HCT116 (cell line): ENCODE data around the gene LYRM9. TPM values are rescaled to one million over a fixed set of nuclear protein-coding genes. Genes with fewer than 3 reads are reported as not detected.

Experiments
- ATAC-seq: fragments of 200-7000 bp; cut with Tn5 transposase; 2 replicates; pipeline ENCODE4 v1.9.1; 2020; ENCODE audit warnings: mild to moderate bottlenecking, moderate library complexity
- BruUV-seq: library from RNA; stranded (reverse); fragments of 400-500 nt; replicated peaks from 2 replicates; lab custom pipeline; 2021; lab: Mats Ljungman, UMichigan
- CTCF ChIA-PET: fragments of 300-600 bp; sonication (Branson Sonifier 250); formaldehyde crosslinking; loops from one replicate; lab custom pipeline; 2021; ENCODE audit warnings: antibody characterized with exemption; lab: Charles Lee
- POLR2A ChIA-PET: fragments of 300-600, 350-600 bp; sonication (Branson Sonifier 250); formaldehyde crosslinking; loops from one replicate; lab custom pipeline; 2021; ENCODE audit warnings: antibody characterized with exemption; lab: Charles Lee
- RAD21 ChIA-PET, 2 experiments: fragments of 300-600 bp; sonication (Branson Sonifier 250); formaldehyde crosslinking; loops; one replicate each; lab custom pipeline; 2023; ENCODE audit warnings: low total read pairs in 2 of 2; ENCODE audit not compliant: uncharacterized antibody in 2 of 2, unreplicated experiment in 2 of 2, low non-redundant PET in 1 of 2; lab: Charles Lee
- DNase-seq: peaks from one replicate; pipeline ENCODE4 v3.0.0-alpha.2; 2010; ENCODE audit warnings: low read depth, low spot score
- H2AFZ ChIP-seq: fragments of 200-600 bp; shearing (Covaris generic), sonication (generic); 2 replicates; pipeline ENCODE4 v1.6.1; 2017; ENCODE audit warnings: low read depth, mixed run types, mixed read lengths, antibody characterized with exemption, low read length; ENCODE audit not compliant: poor library complexity, severe bottlenecking
- H3K27ac ChIP-seq: 2 replicates; pipeline ENCODE4 v1.5.1; 2012; ENCODE audit warnings: low read depth, low read length
- H3K27me3 ChIP-seq: fragments of 200-600 bp; sonication (generic); 2 replicates; pipeline ENCODE4 v1.6.1; 2016; ENCODE audit warnings: mixed run types, low read length, mixed read lengths; ENCODE audit not compliant: insufficient read depth
- H3K36me3 ChIP-seq, 2 experiments: fragments of 200-500 bp in 1 of 2; fragments of 200-600 bp in 1 of 2; sonication (Bioruptor generic) in 1 of 2; sonication (generic) in 1 of 2; 2 replicates each; pipeline versions ENCODE4 v1.5.1 to v1.6.1; 2014 to 2016; ENCODE audit warnings: low read length in 2 of 2, inconsistent platforms in 1 of 2, mixed read lengths in 1 of 2, mixed run types in 1 of 2; ENCODE audit not compliant: insufficient read depth in 2 of 2, control insufficient read depth in 1 of 2
- H3K4me1 ChIP-seq, 2 experiments: fragments of 200-600 bp in 1 of 2; sonication (generic) in 1 of 2; 2 replicates each; pipeline versions ENCODE4 v1.5.1 to v1.6.1; 2012 to 2017; ENCODE audit warnings: low read length in 2 of 2, inconsistent platforms in 1 of 2, mild to moderate bottlenecking in 1 of 2, mixed read lengths in 1 of 2, mixed run types in 1 of 2, moderate library complexity in 1 of 2; ENCODE audit not compliant: insufficient read depth in 2 of 2, control insufficient read depth in 1 of 2
- H3K4me2 ChIP-seq: fragments of 200-600 bp; sonication (generic); 2 replicates; pipeline ENCODE4 v1.6.1; 2017; ENCODE audit warnings: mixed run types, low read length, mixed read lengths
- H3K4me3 ChIP-seq, 2 experiments: fragments of 200-600 bp in 1 of 2; sonication (generic) in 1 of 2; replicated peaks in 1 of 2; 2 replicates each; pipeline ENCODE4 v1.5.1; 2011 to 2016; ENCODE audit warnings: low read length in 2 of 2, control low read depth in 1 of 2, low read depth in 1 of 2, mild to moderate bottlenecking in 1 of 2, mixed read lengths in 1 of 2, mixed run types in 1 of 2
- H3K79me2 ChIP-seq: fragments of 200-600 bp; sonication (generic); 2 replicates; pipeline ENCODE4 v1.6.1; 2017; ENCODE audit warnings: mild to moderate bottlenecking, mixed run types, low read length, moderate library complexity, mixed read lengths; ENCODE audit not compliant: insufficient read depth
- H3K9ac ChIP-seq: fragments of 200-600 bp; sonication (generic); 2 replicates; pipeline ENCODE4 v1.6.1; 2016; ENCODE audit warnings: low read length, mixed read lengths
- H3K9me2 ChIP-seq: fragments of 200-600 bp; sonication (generic), shearing (Covaris generic); 2 replicates; pipeline ENCODE4 v1.6.1; 2017; ENCODE audit warnings: mixed run types, mild to moderate bottlenecking, moderate library complexity; ENCODE audit not compliant: insufficient read depth
- H3K9me3 ChIP-seq, 2 experiments: fragments of 200-500 bp in 1 of 2; fragments of 200-600 bp in 1 of 2; sonication (Bioruptor generic) in 1 of 2; sonication (generic) in 1 of 2; 2 replicates each; pipeline ENCODE4 v1.6.1; 2014 to 2017; ENCODE audit warnings: low read length in 2 of 2, mixed read lengths in 2 of 2, inconsistent platforms in 1 of 2, low read depth in 1 of 2, mild to moderate bottlenecking in 1 of 2, mixed run types in 1 of 2, moderate library complexity in 1 of 2; ENCODE audit not compliant: control insufficient read depth in 1 of 2, insufficient read depth in 1 of 2
- H4K20me1 ChIP-seq: fragments of 200-600 bp; sonication (generic), shearing (Covaris generic); 2 replicates; pipeline ENCODE4 v1.6.1; 2017; ENCODE audit warnings: mixed run types, mild to moderate bottlenecking, moderate library complexity; ENCODE audit not compliant: insufficient read depth
- CBX3 ChIP-seq: IDR thresholded peaks from 2 replicates; pipeline ENCODE4 v1.6.1; 2012; ENCODE audit warnings: low read depth
- ELF1 ChIP-seq: IDR thresholded peaks from 2 replicates; pipeline ENCODE4 v1.6.1; 2012; ENCODE audit warnings: low read depth, borderline replicate concordance
- EZH2 ChIP-seq: fragments of 200-600 bp; sonication (generic); IDR thresholded peaks from 2 replicates; pipeline ENCODE4 v1.6.1; 2017; ENCODE audit warnings: antibody characterized with exemption, mixed run types
- EZH2phosphoT487 ChIP-seq: fragments of 200-600 bp; IDR thresholded peaks from 2 replicates; pipeline ENCODE4 v1.6.1; 2018; ENCODE audit warnings: antibody characterized with exemption, borderline replicate concordance
- JUND ChIP-seq: IDR thresholded peaks from 2 replicates; pipeline ENCODE4 v1.6.1; 2012
- MAX ChIP-seq: IDR thresholded peaks from 2 replicates; pipeline ENCODE4 v1.6.1; 2012
- POLR2AphosphoS5 ChIP-seq: IDR thresholded peaks from 2 replicates; pipeline ENCODE4 v1.6.1; 2011; ENCODE audit warnings: mild to moderate bottlenecking, low read depth, low read length, moderate library complexity
- RAD21 ChIP-seq: IDR thresholded peaks from 2 replicates; pipeline ENCODE4 v1.6.1; 2012; ENCODE audit warnings: low read depth, mild to moderate bottlenecking
- SP1 ChIP-seq: IDR thresholded peaks from 2 replicates; pipeline ENCODE4 v1.6.1; 2012; ENCODE audit warnings: low read depth
- YY1 ChIP-seq: IDR thresholded peaks from 2 replicates; pipeline ENCODE4 v1.6.1; 2011; ENCODE audit warnings: low read length, low read depth, moderate library complexity, mild to moderate bottlenecking; ENCODE audit not compliant: insufficient replicate concordance; ENCODE audit errors: extremely low read depth
- ZBTB33 ChIP-seq: IDR thresholded peaks from 2 replicates; pipeline ENCODE4 v1.6.1; 2011; ENCODE audit warnings: mild to moderate bottlenecking, low read length, moderate library complexity; ENCODE audit not compliant: insufficient replicate concordance; ENCODE audit errors: extremely low read depth
- intact Hi-C: fragments of 100-400 bp; cut with micrococcal nuclease; formaldehyde crosslinking; loops from 2 replicates; pipeline ENCODE4 v1.10.0; 2022
- total RNA-seq: library from RNA; stranded (reverse); gene quantifications from one replicate; pipeline ENCODE4 v1.2.1, GENCODE V29; 2021; ENCODE audit not compliant: unreplicated experiment

The LYRM9 gene
- total RNA-seq, 1 experiment from 2014 or later: 4.8 TPM

- ATAC-seq (no peak), DNase-seq (no peak)
- Histone ChIP-seq H3K9me2 (no peaks in the 10 kb centered on the region), H3K4me2 (no peak overlapping the region), H3K9me3 (no peaks in the 10 kb centered on the region), H3K79me2 (no peaks in the 10 kb centered on the region), H3K4me1 (no peaks in the 10 kb centered on the region), H3K9ac (no peak overlapping the region), H4K20me1 (no peaks in the 10 kb centered on the region), H3K36me3 (no peaks in the 10 kb centered on the region), H3K4me3 (no peak overlapping the region), H3K27ac (no peak overlapping the region), H3K27me3 (no peaks in the 10 kb centered on the region), H2AFZ (no peak overlapping the region)
- CTCF ChIA-PET: no interaction called here
- POLR2A ChIA-PET: no interaction called here
- no TSS peak for BruUV-seq
- no peak for TF ChIP-seq POLR2AphosphoS5
- no peak for TF ChIP-seq EZH2phosphoT487
- TF ChIP-seq RAD21: no peak
- TF ChIP-seq YY1: no peak
- TF ChIP-seq ELF1: no peak
- TF ChIP-seq SP1: no peak
- TF ChIP-seq EZH2: no peak
- no peak for TF ChIP-seq JUND
- TF ChIP-seq CBX3: no peak
- no peak for TF ChIP-seq MAX
- TF ChIP-seq ZBTB33: no peak
- intact Hi-C loops: no loop called here
- RAD21 ChIA-PET: no interaction called here
Measured at GRCh38 chr17:27918498-27918897, 25.3 kb upstream of the LYRM9 start.
